ENCODE data around the gene ATP13A5.

Gene ATP13A5

DNA sequence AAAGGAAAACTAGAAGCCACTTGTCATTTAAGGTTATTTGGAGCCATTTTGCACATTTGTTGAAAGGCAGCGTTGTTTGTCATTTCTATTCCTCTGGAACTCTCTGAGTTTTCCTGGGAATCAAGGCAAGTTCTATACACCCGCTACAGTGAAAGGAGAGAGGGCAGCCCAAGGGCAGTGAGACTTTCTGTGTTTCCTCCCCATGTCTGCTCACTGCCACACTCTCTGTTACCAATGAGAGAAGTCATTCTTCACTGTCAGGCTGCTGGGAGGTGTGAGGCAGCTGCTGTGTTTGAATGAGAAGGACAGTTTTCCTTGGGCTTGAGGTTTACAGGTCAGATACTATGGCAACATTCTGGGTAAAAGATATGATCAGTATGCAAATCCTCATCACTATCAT is 36.0 kb downstream of the ATP13A5 start:
- Histone ChIP-seq H3K9me2 (replicated peaks; ENCODE audit: control insufficient read depth, low read length) (no peaks in the 10 kb centered on the region), H3K36me3 (ENCODE audit: control insufficient read depth, low read length) (no peaks in the 10 kb centered on the region), H3K27ac (ENCODE audit: low read depth, low read length) (no peak overlapping the region), H3K4me1 (ENCODE audit: control insufficient read depth, low read length) (no peaks in the 10 kb centered on the region), H3K4me2 (ENCODE audit: low read length) (no peak overlapping the region), H3K27me3 (ENCODE audit: control insufficient read depth, low read length) (no peaks in the 10 kb centered on the region), H3K79me2 (ENCODE audit: control insufficient read depth, low read length) (no peaks in the 10 kb centered on the region), H3K9me3 (ENCODE audit: control insufficient read depth, insufficient read depth, low read length) (no peaks in the 10 kb centered on the region), H3K4me3 (ENCODE audit: low read length) (no peak overlapping the region), H4K20me1 (ENCODE audit: control insufficient read depth, insufficient read depth, low read depth, low read length) (no peaks in the 10 kb centered on the region), H3F3A (ENCODE audit: control insufficient read depth, insufficient read depth) (no peaks in the 10 kb centered on the region)
- TF ChIP-seq EZH2phosphoT487 (IDR thresholded peaks at IDR 0.05; ENCODE audit: borderline replicate concordance, low read length) (no peak), CTCF (IDR thresholded peaks at IDR 0.05; ENCODE audit: low read depth, low read length, poor library complexity, severe bottlenecking) (no peak)

GRCh38 chr3:193335031-193335430 is 43.5 kb downstream of the ATP13A5 start:
- TF ChIP-seq CTCF (IDR thresholded peaks at IDR 0.05; ENCODE audit: low read depth, low read length, poor library complexity, severe bottlenecking) (no peak), EZH2phosphoT487 (IDR thresholded peaks at IDR 0.05; ENCODE audit: borderline replicate concordance, low read length) (no peak)
- no peak overlapping the region for H3K27ac ChIP-seq (ENCODE audit: low read depth, low read length)
- no peaks in the 10 kb centered on the region for H3F3A ChIP-seq (ENCODE audit: control insufficient read depth, insufficient read depth)
- H3K9me2 ChIP-seq (replicated peaks; ENCODE audit: control insufficient read depth, low read length) = no peaks in the 10 kb centered on the region
- no peak overlapping the region for H3K4me3 ChIP-seq (ENCODE audit: low read length)
- H3K79me2 ChIP-seq (ENCODE audit: control insufficient read depth, low read length) = no peaks in the 10 kb centered on the region
- H3K36me3 ChIP-seq (ENCODE audit: control insufficient read depth, low read length) = no peaks in the 10 kb centered on the region
- no peaks in the 10 kb centered on the region for H3K4me1 ChIP-seq (ENCODE audit: control insufficient read depth, low read length)
- no peaks in the 10 kb centered on the region for H3K27me3 ChIP-seq (ENCODE audit: control insufficient read depth, low read length)
- no peaks in the 10 kb centered on the region for H4K20me1 ChIP-seq (ENCODE audit: control insufficient read depth, insufficient read depth, low read depth, low read length)
- H3K4me2 ChIP-seq (ENCODE audit: low read length) = no peak overlapping the region
- H3K9me3 ChIP-seq (ENCODE audit: control insufficient read depth, insufficient read depth, low read length) = no peaks in the 10 kb centered on the region

DNA sequence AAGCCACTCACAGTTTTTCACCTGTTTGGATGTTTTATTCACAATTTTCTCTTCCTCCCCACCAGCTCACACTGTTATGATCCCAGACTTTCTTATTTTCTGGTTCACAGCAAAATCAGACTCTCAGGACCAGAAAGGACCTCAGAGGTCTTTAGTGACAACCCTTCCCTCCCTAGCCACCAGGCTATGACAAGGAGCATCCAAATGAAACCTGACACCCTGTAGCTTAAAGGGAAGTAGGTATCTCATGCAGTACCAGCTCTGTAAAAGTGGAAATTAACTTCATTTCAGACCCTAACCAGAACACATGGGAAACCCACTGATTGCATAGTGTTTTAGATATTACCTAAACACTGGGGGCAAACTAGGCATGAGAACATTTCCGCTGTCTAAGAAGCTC is 45.3 kb downstream of the ATP13A5 start:
- no peaks in the 10 kb centered on the region for H4K20me1 ChIP-seq (ENCODE audit: control insufficient read depth, insufficient read depth, low read depth, low read length)
- no peak for TF ChIP-seq EZH2phosphoT487 (IDR thresholded peaks at IDR 0.05; ENCODE audit: borderline replicate concordance, low read length)
- TF ChIP-seq CTCF (IDR thresholded peaks at IDR 0.05; ENCODE audit: low read depth, low read length, poor library complexity, severe bottlenecking) = no peak
- H3K9me3 ChIP-seq (ENCODE audit: control insufficient read depth, insufficient read depth, low read length) = no peaks in the 10 kb centered on the region
- no peaks in the 10 kb centered on the region for H3K4me1 ChIP-seq (ENCODE audit: control insufficient read depth, low read length)
- H3K79me2 ChIP-seq (ENCODE audit: control insufficient read depth, low read length) = no peaks in the 10 kb centered on the region
- H3K27ac ChIP-seq (ENCODE audit: low read depth, low read length) = no peak overlapping the region
- H3K36me3 ChIP-seq (ENCODE audit: control insufficient read depth, low read length) = no peaks in the 10 kb centered on the region
- no peaks in the 10 kb centered on the region for H3K27me3 ChIP-seq (ENCODE audit: control insufficient read depth, low read length)
- H3K4me3 ChIP-seq (ENCODE audit: low read length) = no peak overlapping the region
- no peaks in the 10 kb centered on the region for H3K9me2 ChIP-seq (replicated peaks; ENCODE audit: control insufficient read depth, low read length)
- no peaks in the 10 kb centered on the region for H3F3A ChIP-seq (ENCODE audit: control insufficient read depth, insufficient read depth)
- H3K4me2 ChIP-seq (ENCODE audit: low read length) = no peak overlapping the region

All from DOHH2 (cell line).